NCI-H82 treated with DMSO at 0.1 percent for 48 hours (cell line): ENCODE data around the gene RETREG3.
A peak's percentile ranks its signal among the peaks of the same experiment; 100 is the strongest.
"Not testable (repeated sequence)": the region's sequence is repeated elsewhere in the genome, so short reads cannot be mapped to it uniquely, and the experiment has no call there.

Experiments used
- DNase-seq: peaks from one replicate; lab custom pipeline; 2025; ENCODE audit not compliant: unreplicated experiment; lab: John Stamatoyannopoulos, UW

Gene RETREG3

GRCh38 chr17:42609182-42609813 lies at the start of gene RETREG3, which contains the start of gene TUBG1:
Gene RETREG3 (minus strand): TSS chr17:42609374. CDS start chr17:42609324, 50 bp downstream.
Gene TUBG1 (plus strand): TSS chr17:42609683. CDS start chr17:42609738, 55 bp downstream.
- DNase-seq = peak; percentile 98

- no peak for DNase-seq
Observed at GRCh38 chr17:42657824-42658588, 48.8 kb upstream of the RETREG3 start.

GRCh38 chr17:42655528-42655927 lies 46.4 kb upstream of the RETREG3 start:
- no peak for DNase-seq

DNA sequence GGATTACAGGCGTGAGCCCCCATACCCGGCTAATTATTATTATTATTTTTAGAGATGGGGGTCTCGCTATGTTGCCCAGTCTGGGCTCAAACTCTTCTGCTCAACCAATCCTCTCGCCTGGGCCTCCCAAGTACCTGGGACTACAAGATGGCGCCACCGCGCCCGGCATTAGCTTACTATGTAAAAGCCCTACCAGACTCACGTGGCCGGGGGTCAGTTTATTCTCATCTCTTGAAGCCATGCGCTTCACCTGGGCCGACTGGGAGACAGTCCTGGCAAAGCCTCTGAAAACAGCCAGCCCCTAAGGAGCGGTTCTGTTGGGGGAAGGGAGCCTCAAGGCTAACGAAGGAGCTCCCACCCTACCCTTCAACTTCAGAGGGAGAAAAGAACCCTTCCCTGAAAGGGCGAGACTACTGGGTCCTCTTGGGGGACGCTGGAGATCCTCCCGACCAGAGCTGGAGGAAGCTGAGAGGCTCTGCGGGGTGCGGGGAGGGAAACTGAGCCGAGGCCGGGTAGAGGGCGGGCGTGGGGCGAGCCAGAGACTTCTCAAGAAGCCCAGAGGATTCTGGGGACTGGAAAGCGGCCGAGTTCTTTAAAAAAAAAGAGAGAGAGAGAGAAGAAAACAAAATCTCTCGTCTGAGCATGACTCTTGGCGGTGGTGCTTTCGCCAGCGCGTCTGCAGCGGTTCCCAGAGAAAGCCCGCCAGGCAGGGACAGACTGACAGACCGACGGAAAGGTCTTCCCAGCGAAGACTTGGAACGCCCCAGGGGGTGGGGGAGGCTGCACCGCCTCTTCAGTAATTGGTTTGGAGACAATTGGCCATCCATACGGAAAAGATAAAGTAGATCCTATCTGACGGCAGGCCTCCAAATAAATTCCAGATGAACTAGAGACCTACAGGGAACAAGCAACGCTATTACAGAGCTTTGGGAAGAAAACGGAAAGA lies 44.3 kb upstream of the RETREG3 start:
- no peak for DNase-seq

GRCh38 chr17:42651392-42651791 lies 42.2 kb upstream of the RETREG3 start:
- no peak for DNase-seq

DNA sequence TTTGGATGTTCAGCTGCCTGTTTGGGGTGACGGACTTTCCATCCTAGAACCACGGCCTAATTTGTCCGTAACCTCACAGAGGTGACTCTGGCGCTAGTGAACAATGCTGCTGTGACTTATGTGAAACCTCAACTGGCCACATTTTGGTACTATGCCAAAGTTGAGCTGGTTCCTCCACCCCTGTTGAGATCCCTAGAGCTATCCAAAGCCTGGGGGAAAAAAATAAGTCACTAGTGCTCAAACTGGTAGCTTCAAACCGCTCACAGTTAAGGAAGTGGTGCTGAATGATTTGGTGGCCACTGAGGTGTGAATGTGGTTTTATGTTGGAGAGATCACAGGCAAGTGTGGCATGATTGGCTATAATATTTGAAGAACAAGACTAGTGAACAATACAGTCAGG lies 38.6 kb upstream of the RETREG3 start:
- no peak for DNase-seq

DNA sequence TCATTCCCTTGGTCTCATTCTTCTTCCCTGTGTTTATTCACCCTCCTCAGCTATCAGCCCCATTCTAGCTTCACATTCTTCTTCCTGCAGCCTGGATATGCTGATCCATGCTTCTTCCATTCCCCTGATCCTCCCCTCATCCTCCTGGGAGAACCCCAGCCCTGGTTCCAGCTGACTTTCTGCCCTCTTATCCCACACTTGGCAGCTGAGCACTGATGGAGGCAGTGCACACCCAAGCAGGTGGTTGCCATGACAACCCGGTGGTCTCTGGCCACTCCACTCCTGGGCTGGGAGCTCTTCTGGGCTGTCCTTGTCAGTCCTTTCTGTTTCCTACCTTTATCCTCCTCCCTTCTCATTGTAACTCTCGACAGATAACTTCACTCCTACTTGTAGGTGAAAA lies 33.2 kb upstream of the RETREG3 start:
- no peak for DNase-seq

- no peak for DNase-seq
Observed at GRCh38 chr17:42640121-42640520, 30.9 kb upstream of the RETREG3 start.

DNA sequence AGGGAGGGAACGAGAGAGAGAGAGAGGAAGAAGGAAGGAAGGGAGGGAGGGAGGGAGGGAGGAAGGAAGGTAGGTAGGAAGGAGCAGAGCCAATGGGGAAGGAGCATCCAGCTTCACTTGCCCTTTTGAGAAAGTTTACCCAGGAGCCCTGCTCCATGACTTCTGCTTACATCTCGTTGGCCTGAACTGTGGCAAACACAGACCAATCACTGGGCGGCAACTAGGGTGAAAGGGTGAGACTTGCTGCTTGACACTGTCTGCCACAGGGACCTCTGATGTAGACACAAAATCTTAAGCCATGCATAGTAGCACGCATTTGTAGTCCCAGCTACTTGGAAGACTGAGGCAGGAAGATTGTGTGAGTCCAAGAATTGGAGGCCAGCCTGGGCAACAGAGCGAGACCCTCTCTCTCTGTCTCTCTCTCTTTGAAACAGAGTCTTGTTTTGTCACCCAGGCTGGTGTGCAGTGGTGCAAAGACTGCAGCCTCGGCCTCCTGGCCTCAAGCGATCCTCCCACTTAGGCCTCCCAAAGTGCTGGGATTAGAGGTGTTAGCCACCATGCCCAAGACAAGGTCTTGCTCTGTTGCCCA lies 30.4 kb upstream of the RETREG3 start:
- no peak for DNase-seq

DNA sequence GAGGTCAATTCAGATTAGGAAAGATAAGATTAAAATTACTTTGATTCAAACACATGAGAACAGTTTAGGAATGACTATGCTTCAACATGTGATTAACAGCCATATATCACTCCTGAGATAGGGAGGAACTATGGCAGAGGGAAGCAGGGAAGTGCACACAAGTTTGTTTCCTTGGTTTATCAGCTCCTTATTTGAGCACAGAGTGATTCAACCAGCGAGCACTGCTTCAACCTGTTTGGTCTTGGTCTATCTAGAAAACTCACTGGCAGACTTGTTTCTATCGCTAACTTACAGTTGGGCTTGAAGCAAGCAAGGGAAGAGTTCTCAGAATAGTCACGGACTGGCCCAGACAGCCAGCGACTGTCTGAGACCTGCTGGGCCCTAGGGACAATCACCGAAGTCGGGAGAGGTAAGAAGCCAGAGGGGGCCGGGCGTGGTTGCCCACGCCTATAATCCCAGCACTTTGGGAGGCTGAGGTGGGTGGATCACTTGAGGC lies 23.8 kb upstream of the RETREG3 start:
- no peak for DNase-seq

DNA sequence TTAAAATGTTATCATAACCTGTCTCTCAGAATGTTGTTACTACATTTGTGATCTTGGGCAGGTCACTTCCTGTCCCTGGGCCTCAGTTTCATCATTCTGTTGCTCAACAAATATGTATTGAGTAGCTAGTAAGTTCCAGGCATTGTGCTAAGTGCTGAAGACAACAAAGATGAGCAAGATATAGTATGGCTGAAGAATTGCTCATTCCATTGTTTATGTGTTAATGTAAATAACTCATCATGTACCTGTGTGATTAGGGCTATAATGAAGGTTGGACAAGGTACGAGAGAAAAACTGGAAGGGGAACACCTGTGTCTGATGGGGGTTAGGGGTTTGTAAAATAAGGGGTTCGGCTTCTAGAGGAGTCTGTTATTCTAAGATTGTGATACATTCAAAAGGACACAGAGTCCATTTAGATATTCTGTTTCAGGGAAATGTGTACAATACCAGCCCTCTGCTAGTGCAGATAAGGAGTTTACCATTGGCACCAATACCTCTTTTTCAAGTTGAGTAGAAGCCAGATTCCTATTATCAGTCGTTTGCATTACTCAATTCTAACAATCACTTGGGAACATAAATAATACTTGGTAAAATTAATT lies 20.3 kb upstream of the RETREG3 start:
- DNase-seq = no peak

DNA sequence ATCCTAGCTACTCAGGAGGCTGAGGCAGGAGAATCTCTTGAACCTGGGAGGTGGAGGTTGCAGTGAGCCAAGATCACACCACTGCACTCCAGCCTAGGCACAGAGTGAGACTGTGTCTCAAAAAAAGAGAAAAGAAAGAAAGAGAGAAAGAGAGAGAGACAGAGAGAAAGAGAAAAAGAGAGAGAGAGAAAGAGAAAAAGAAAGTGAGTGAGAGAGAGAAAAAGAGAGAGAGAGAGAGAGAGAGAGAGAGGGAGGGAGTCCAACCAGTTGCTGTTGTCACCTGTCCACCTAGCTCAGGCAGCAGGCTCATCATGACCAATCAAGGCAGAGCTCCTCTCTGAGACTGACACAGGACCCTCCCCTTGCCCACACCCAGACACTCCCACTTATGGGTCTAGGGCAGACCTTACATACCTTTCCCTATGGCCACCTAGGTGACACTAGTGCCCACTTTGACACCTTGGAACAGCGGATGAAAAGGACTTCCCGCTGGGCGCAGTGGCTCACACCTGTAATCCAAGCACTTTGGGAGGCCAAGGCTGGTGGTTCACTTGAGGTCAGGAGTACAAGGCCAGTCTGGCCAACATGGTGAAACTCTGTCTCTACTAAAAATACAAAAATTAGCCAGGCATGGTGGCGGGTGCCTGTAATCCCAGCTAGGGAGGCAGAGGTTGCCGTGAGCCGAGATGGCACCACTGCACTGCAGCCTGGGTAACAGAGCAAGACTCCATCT lies 18.0 kb upstream of the RETREG3 start:
- not testable (repeated sequence) for DNase-seq

GRCh38 chr17:42623732-42624596 lies 14.8 kb upstream of the RETREG3 start:
- DNase-seq = no peak

DNA sequence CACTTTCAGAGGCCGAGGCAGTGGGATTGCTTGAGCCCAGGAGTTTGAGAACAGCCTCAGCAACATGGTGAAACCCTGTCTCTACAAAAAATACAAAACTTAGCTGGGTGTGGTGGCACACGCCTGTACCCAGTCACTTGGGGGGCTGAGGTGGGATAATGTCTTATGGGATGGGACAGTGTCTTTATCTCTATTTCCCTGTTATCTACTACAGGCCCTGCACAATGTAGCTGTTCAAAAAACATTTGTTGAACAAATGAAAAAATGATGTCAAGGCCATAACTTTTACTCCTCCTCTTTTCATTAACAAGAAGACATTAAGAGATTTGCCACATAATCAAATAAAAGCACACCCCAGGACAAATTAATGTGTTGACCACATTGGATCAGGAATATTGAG lies 14.1 kb upstream of the RETREG3 start:
- DNase-seq = no peak

DNA sequence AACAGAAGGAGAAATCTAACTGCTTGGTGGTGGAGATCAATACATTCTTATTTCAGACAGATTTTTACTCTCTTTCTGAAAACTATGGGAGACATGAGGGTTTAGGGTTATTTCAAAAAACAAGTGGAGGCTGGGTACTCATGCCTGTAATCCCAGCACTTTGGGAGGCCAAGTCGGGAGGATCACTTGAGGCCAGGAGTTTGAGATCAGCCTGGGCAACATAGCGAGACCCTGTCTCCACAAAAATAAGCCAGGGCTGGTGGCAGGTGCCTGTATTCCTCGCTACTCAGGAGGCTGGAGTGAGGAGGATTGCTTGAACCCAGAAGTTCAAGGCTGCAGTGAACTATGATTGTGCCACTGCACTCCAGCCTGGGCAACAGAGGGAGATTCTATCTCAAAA lies 12.8 kb upstream of the RETREG3 start:
- DNase-seq = not testable (repeated sequence)

- DNase-seq = no peak
Observed at GRCh38 chr17:42618442-42619150, 9.4 kb upstream of the RETREG3 start.

DNA sequence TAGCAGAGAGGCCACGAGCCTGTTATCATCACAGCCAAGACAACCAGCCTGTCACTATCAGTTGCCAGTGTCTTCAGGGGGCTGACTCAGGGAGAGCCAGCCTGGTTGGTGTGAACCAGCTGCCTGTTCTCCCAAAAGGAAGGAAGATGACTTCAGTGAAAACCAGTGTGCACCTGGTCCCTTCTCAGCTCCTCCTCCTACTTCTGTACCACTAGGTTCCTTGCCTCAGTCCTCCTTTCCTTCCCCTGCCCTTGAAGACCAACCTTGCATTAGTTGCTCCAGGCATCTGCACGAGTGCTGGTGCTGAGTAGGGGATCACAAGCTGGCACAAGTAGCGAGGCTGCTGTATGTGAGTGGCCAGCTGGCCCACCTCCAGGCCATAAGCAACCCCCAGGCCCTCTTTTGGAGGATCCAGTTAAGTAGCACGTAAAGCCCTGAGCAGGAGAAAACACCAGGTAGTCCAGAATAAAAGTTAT lies 8.8 kb upstream of the RETREG3 start:
- DNase-seq = no peak

DNA sequence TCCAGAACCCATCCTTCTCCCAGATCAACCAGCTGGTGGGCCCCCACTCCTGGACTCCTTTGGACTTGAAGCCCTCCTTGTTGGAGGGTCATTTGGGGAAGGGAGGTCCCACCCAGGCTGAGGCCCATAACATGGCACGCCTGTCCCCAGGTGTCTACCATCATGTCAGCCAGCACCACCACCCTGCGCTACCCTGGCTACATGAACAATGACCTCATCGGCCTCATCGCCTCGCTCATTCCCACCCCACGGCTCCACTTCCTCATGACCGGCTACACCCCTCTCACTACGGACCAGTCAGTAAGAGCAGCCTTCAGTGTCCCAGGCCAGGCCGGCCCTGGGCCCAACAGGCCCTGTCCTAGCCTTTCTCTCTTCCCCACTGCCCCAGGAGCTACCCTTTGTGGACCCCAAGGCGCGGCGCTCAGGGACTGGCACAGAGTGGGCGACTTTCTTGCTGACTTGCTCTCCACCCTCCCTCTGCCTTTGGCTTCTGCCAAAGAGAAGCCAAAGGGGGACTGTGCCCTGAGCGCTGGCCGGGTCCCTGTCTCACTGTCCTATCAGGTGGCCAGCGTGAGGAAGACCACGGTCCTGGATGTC lies 4.6 kb upstream of the RETREG3 start:
- no peak for DNase-seq
